ENCODE results near the gene CCDC85C. TPM values are rescaled to one million over a fixed set of nuclear protein-coding genes. Genes with fewer than 3 reads are reported as not detected.

CCDC85C gene
- total RNA-seq, 2 donors from 2014 or later = 32.8 to 45.8 TPM

DNA sequence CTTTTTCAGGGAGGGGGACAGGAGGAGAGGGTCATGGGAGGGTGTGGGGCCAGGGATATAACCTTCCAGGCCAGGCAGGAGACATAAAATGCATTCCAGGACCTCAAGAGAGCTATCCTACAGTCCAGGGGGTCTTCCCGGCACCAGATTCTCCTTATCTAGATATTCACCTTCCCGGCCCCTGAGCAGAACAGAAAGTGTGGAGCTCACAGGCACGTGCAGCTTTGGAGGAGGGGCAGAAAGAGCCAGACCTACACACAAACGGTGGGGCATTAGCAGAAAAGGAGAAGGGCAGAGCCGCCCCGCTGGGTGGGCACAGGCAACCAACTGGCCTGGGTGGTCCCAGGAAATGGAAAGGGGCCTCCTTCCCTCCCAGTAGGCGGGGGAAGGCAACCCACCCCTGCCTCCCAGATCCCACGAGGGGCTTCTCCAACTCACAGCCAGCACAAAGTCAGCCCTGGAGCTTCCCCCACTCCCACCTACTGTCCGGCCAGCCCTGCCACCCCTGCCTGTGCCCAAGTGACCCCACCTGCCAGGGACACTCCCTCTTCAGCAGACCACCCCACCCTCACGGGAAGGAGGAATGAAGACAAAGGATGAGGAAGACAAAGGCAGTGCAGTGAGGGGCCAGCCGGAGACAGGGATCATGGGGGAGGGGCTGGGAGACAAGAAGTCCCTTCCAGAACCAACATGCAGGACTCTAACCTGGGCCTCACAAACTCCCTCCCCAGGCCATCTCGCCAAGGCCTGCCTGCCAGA lies 33.3 kb downstream of the CCDC85C start:
- H3K9ac ChIP-seq (ENCODE audit: extremely low read depth, low read length, poor library complexity, severe bottlenecking) = peak overlapping the region; percentile 55
- no peaks in the 10 kb centered on the region for H3K9me3 ChIP-seq (ENCODE audit: control insufficient read depth, low read length)
- WGBS, 2 experiments (ENCODE audit: insufficient coverage in 1 of 2, insufficient read length in 1 of 2) = 38 to 72% methylated on average over 3 to 11 of the region's 12 CpGs
- H3K27ac Mint-ChIP-seq = peak overlapping the region; percentile 86
- no peaks in the 10 kb centered on the region for H3K27me3 ChIP-seq (ENCODE audit: control insufficient read depth, insufficient read depth, low read length, poor library complexity, severe bottlenecking)
- TF ChIP-seq, protein P1, sequence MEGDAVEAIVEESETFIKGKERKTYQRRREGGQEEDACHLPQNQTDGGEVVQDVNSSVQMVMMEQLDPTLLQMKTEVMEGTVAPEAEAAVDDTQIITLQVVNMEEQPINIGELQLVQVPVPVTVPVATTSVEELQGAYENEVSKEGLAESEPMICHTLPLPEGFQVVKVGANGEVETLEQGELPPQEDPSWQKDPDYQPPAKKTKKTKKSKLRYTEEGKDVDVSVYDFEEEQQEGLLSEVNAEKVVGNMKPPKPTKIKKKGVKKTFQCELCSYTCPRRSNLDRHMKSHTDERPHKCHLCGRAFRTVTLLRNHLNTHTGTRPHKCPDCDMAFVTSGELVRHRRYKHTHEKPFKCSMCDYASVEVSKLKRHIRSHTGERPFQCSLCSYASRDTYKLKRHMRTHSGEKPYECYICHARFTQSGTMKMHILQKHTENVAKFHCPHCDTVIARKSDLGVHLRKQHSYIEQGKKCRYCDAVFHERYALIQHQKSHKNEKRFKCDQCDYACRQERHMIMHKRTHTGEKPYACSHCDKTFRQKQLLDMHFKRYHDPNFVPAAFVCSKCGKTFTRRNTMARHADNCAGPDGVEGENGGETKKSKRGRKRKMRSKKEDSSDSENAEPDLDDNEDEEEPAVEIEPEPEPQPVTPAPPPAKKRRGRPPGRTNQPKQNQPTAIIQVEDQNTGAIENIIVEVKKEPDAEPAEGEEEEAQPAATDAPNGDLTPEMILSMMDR (conservative IDR thresholded peaks at IDR 0.05) = no peak
- no peak overlapping the region for H3K4me3 ChIP-seq (ENCODE audit: low read length)
- H3K27ac ChIP-seq (ENCODE audit: low read depth, low read length) = peak overlapping the region; percentile 86
- H3K4me3 Mint-ChIP-seq = peak overlapping the region; percentile 14
- H3K36me3 Mint-ChIP-seq (ENCODE audit: low read depth) = no peaks in the 10 kb centered on the region
- peaks cover 64% of the 10 kb centered on the region for H3K4me1 ChIP-seq (ENCODE audit: control insufficient read depth, insufficient read depth, low read length)
- H3K36me3 ChIP-seq (ENCODE audit: control insufficient read depth, insufficient read depth, low read length) = no peaks in the 10 kb centered on the region
- no peaks in the 10 kb centered on the region for H3K9me3 Mint-ChIP-seq
- peak; percentile 79 for DNase-seq
- no peaks in the 10 kb centered on the region for H3K27me3 Mint-ChIP-seq (ENCODE audit: insufficient read depth)
- peaks cover 78% of the 10 kb centered on the region for H3K4me1 Mint-ChIP-seq

DNA sequence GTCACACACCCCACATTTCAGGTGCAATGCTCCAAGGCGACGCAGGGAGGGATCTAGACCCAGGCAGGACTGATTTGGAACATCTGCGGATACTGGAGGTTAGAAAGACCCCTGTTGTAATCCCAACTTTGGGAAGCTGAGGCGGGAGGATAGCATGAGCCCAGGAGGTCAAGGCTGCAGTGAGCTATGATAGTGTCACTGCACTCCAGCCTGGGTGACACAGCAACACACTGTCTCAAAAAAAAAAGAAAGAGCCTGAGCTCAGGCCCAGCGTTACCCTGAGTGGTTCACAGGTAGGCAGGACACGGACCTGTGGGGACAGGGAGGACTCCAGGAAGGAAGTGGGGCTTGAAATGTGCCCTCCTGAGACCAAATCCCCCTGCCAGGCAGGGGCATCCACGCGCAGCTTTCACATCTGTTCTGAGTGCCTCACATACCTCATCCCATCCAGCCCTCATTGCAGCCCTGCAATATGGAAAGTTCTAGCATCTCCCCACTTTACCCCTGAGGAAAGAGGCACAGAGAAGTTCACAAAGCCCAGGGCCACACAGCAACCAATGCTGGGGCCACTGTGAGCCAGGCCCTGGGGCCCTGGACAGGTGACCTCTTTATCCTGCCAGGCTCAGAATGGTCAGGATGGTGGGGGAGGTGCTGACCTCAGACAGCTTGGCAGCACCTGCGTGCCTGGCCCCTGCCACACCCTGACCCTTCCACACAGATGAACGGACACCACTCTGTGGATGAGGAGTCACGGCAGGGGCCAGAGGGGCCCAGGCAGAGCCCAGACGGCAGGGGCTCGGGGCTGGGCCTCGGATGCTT lies 34.1 kb downstream of the CCDC85C start:
- Mint-ChIP-seq H3K4me1 (peaks cover 78% of the 10 kb centered on the region), H3K36me3 (ENCODE audit: low read depth) (no peaks in the 10 kb centered on the region), H3K27ac (no peak overlapping the region), H3K9me3 (no peaks in the 10 kb centered on the region), H3K27me3 (ENCODE audit: insufficient read depth) (no peaks in the 10 kb centered on the region), H3K4me3 (no peak overlapping the region)
- WGBS, 2 experiments (ENCODE audit: insufficient coverage in 1 of 2, insufficient read length in 1 of 2) = 70 to 78% methylated on average over 10 to 14 of the region's 14 CpGs
- H3K4me1 ChIP-seq (ENCODE audit: control insufficient read depth, insufficient read depth, low read length) = peaks cover 58% of the 10 kb centered on the region
- H3K9ac ChIP-seq (ENCODE audit: extremely low read depth, low read length, poor library complexity, severe bottlenecking) = peak overlapping the region; percentile 55
- DNase-seq = no peak
- H3K9me3 ChIP-seq (ENCODE audit: control insufficient read depth, low read length) = no peaks in the 10 kb centered on the region
- H3K27ac ChIP-seq (ENCODE audit: low read depth, low read length) = peak overlapping the region; percentile 86
- H3K4me3 ChIP-seq (ENCODE audit: low read length) = no peak overlapping the region
- H3K27me3 ChIP-seq (ENCODE audit: control insufficient read depth, insufficient read depth, low read length, poor library complexity, severe bottlenecking) = no peaks in the 10 kb centered on the region
- TF ChIP-seq, protein P1 (conservative IDR thresholded peaks at IDR 0.05) = no peak
- no peaks in the 10 kb centered on the region for H3K36me3 ChIP-seq (ENCODE audit: control insufficient read depth, insufficient read depth, low read length)

DNA sequence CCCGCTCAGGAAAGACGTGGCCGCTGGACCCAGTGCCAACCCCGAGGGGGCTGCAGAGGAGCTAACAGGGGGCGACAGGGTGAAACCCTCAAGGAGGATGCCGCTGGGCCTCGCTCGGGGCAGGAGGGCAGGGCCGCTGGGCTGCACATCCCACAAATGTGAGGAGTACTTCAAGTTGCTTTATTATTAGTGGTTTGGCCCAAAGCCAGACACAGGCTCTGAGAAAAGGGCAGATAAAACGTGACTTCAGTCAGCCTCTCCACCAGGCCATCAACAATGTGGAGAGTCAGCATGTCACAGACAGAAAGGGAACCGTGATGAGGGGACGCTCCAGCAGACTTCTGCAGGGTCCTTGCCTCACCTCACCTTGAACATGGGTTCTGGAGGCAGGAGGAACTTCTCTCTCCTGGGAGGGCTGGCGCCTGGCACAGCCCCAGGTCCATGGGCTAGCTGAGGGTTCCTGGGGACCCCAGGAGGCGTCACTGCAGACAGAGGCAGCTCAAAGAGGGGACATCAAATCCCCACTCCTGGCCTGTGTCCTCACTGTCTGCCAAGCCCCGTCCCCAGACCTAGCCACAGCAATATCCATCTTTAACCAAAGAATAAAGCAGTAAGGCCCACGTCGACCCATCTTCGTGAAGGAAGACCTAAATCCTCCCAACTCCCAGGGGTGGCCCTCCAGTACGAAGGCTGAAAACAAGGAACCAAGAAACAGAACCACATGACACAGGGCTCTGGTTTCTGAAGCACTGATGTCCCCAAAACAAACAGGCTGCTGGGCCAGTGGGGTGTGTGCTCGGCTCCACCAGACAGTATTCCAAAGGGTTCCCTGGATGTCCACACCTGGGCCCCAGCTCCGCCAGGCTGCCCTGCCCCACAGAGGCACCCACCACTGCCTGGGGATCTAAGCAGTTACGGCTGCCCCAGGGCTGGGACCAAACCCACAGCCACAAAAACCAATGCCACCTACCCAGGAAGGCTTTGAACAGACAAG lies 35.1 kb downstream of the CCDC85C start:
- H3K36me3 Mint-ChIP-seq (ENCODE audit: low read depth) = no peaks in the 10 kb centered on the region
- no peaks in the 10 kb centered on the region for H3K27me3 Mint-ChIP-seq (ENCODE audit: insufficient read depth)
- Histone ChIP-seq H3K27me3 (ENCODE audit: control insufficient read depth, insufficient read depth, low read length, poor library complexity, severe bottlenecking) (no peaks in the 10 kb centered on the region), H3K9me3 (ENCODE audit: control insufficient read depth, low read length) (no peaks in the 10 kb centered on the region), H3K36me3 (ENCODE audit: control insufficient read depth, insufficient read depth, low read length) (no peaks in the 10 kb centered on the region), H3K4me3 (ENCODE audit: low read length) (no peak overlapping the region), H3K4me1 (ENCODE audit: control insufficient read depth, insufficient read depth, low read length) (peaks cover 47% of the 10 kb centered on the region), H3K27ac (ENCODE audit: low read depth, low read length) (no peak overlapping the region), H3K9ac (ENCODE audit: extremely low read depth, low read length, poor library complexity, severe bottlenecking) (no peak overlapping the region)
- no peak overlapping the region for H3K27ac Mint-ChIP-seq
- TF ChIP-seq, protein P1 (conservative IDR thresholded peaks at IDR 0.05) = no peak
- WGBS, 2 experiments (ENCODE audit: insufficient coverage in 1 of 2, insufficient read length in 1 of 2) = 79 to 88% methylated on average over 9 to 22 of the region's 22 CpGs
- peaks cover 72% of the 10 kb centered on the region for H3K4me1 Mint-ChIP-seq
- DNase-seq = no peak
- no peaks in the 10 kb centered on the region for H3K9me3 Mint-ChIP-seq
- H3K4me3 Mint-ChIP-seq = no peak overlapping the region

All from endodermal cell (in vitro differentiated cells).